ENCODE measurements around the gene C3orf49. TPM values are rescaled to one million over a fixed set of nuclear protein-coding genes. Genes with fewer than 3 reads are reported as not detected.

The C3orf49 gene, protein sequence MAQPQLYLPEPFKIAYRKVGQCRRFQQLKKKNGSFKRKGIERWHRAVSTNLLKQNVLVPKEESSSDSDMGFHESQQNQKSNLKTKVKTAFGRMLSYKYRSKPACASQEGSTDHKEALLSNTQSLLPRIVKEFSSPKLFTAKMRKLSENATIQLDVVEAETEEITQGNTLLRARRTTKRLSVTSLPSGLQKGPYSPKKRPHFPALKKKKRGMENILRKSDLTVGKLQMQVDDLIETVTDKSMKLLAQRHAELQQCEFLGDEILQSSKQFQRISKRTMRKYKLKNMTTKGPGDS
- total RNA-seq = not detected
- polyA plus RNA-seq (ENCODE audit: insufficient read depth in 1 of 8, insufficient read length in 8 of 8, low replicate concordance in 1 of 8) = under 1 TPM in 7 of 8 donors, not detected in 1; 0.10 to 0.71 (median 0.30) TPM
- long read RNA-seq, donor 1, partial matches to known transcripts = 8 of 35 reads
- long read RNA-seq, donor 1, other reads (novel, unspliced or antisense) = 27 of 35 reads
- long read RNA-seq, donor 2 = 0 reads
- long read RNA-seq, donor 3, partial matches to known transcripts = 55 of 63 reads
- long read RNA-seq, donor 3, other reads (novel, unspliced or antisense) = 8 of 63 reads
- long read RNA-seq, donor 4 = 0 reads
- long read RNA-seq, donor 5 = 0 reads
- long read RNA-seq, donor 6 = 0 reads
- long read RNA-seq, donor 7, partial matches to known transcripts = 102 of 128 reads
- long read RNA-seq, donor 7, other reads (novel, unspliced or antisense) = 26 of 128 reads
- long read RNA-seq, donor 8 = 0 reads
- long read RNA-seq, donor 9 = 0 reads
- long read RNA-seq, donor 10 = 0 reads
- long read RNA-seq, donor 11 = 0 reads

DNA sequence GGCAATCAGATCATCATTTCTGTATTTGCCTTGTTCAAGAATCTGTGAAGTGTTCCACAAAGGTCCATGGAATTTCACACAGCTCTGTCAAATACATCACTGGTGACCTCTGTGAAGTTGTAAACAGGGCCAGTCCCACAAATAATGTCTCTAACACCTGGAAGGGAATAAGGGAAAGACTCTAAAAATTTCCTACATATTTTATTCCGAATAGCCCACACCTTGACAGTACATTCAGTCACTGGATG is at the start of gene C3orf49:
Gene C3orf49 (plus strand): TSS at position 149 of the 248 bp plus-strand sequence. CDS start 173 bp downstream, outside the sequence.
- H3K9me3 ChIP-seq (replicated peaks; ENCODE audit: control insufficient read depth, low read depth, low read length) = no peaks in the 10 kb centered on the region
- H3K27me3 ChIP-seq (ENCODE audit: control insufficient read depth, insufficient read depth, low read length) = no peaks in the 10 kb centered on the region
- no peaks in the 10 kb centered on the region for H3K36me3 ChIP-seq (ENCODE audit: control insufficient read depth, insufficient read depth, low read length)
- no peak for DNase-seq
- H3K4me3 ChIP-seq (ENCODE audit: low read length) = no peak within 1 kb of the TSS
- peaks cover 2% of the 10 kb centered on the region for H3K4me1 ChIP-seq (ENCODE audit: control insufficient read depth, insufficient read depth, low read length)
- no CpG with 5 or more reads among the region's 1 CpG for WGBS (ENCODE audit: insufficient coverage)
- no peak within 1 kb of the TSS for H3K27ac ChIP-seq (ENCODE audit: low read length)

DNA sequence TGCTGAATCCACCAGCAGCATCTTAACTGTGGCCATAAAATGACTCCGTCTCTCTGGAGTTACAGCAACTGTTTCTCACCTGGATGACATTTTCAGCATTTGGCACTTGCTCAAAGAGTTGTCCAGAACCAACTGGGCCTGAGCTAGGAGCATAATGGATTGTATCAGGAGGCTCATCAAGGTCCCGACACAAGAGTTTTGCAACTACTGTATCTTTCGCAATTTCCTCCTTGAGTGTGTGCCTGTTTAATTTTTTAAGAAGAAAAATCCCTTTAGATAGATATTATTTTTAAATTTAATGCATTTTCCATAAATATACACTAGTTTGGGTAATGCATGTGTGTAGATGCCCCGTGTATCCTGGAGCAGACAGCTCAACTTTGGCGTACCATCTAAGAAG is 44.3 kb upstream of the C3orf49 start:
- no peak for DNase-seq
- 100% methylated on average over 1 of the region's 5 CpGs for whole genome bisulfite sequencing (ENCODE audit: insufficient coverage)
- Histone ChIP-seq H3K27ac (ENCODE audit: low read length) (no peak overlapping the region), H3K4me3 (ENCODE audit: low read length) (no peak overlapping the region), H3K36me3 (ENCODE audit: control insufficient read depth, insufficient read depth, low read length) (no peaks in the 10 kb centered on the region), H3K9me3 (replicated peaks; ENCODE audit: control insufficient read depth, low read depth, low read length) (no peaks in the 10 kb centered on the region), H3K4me1 (ENCODE audit: control insufficient read depth, insufficient read depth, low read length) (no peaks in the 10 kb centered on the region), H3K27me3 (ENCODE audit: control insufficient read depth, insufficient read depth, low read length) (no peaks in the 10 kb centered on the region)

DNA sequence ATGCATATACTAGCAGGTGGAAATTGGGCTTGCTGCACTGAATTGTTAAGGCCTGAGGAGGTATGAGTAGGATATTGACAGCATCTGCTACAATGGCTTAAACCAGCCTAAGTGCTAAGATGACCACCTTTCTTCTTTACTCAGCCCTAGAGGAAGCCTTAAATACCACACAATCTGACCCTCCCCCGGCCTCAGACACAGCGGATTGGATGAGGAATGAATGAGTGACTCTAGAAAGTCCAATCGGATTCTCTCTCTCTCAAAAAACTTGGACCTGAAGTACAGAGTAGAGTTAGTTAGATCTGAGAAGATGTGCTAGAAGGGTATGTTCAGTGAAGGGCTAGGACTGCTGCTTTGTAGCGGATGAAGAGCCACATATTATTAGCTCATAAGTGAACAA is 39.9 kb upstream of the C3orf49 start:
- Histone ChIP-seq H3K9me3 (replicated peaks; ENCODE audit: control insufficient read depth, low read depth, low read length) (no peaks in the 10 kb centered on the region), H3K36me3 (ENCODE audit: control insufficient read depth, insufficient read depth, low read length) (no peaks in the 10 kb centered on the region), H3K4me3 (ENCODE audit: low read length) (no peak overlapping the region), H3K4me1 (ENCODE audit: control insufficient read depth, insufficient read depth, low read length) (no peaks in the 10 kb centered on the region), H3K27me3 (ENCODE audit: control insufficient read depth, insufficient read depth, low read length) (no peaks in the 10 kb centered on the region), H3K27ac (ENCODE audit: low read length) (no peak overlapping the region)
- no CpG with 5 or more reads among the region's 4 CpGs for WGBS (ENCODE audit: insufficient coverage)
- no peak for DNase-seq

DNA sequence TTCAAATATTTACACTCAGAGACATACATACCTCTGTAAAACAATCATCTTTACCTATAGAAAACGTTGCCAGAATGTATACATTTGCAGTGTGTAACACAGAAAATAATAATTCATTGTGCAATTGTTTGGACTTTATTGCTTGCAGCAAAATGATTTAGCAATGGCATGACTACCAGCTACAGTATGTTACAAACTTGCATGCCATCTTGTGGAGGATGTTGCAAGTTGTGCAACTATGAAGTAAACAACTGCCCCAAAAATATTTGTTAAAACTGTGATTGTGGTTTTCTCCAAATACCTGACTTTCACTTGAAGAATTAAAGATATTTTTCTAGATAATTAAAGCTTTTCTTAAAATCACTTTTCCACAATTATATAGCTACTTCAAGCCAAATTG is 27.1 kb upstream of the C3orf49 start:
- Histone ChIP-seq H3K4me3 (ENCODE audit: low read length) (no peak overlapping the region), H3K36me3 (ENCODE audit: control insufficient read depth, insufficient read depth, low read length) (no peaks in the 10 kb centered on the region), H3K27ac (ENCODE audit: low read length) (no peak overlapping the region), H3K9me3 (replicated peaks; ENCODE audit: control insufficient read depth, low read depth, low read length) (no peaks in the 10 kb centered on the region), H3K27me3 (ENCODE audit: control insufficient read depth, insufficient read depth, low read length) (no peaks in the 10 kb centered on the region), H3K4me1 (ENCODE audit: control insufficient read depth, insufficient read depth, low read length) (no peaks in the 10 kb centered on the region)
- peak; percentile 18 for DNase-seq
- no CpG with 5 or more reads among the region's 1 CpG for WGBS (ENCODE audit: insufficient coverage)

DNA sequence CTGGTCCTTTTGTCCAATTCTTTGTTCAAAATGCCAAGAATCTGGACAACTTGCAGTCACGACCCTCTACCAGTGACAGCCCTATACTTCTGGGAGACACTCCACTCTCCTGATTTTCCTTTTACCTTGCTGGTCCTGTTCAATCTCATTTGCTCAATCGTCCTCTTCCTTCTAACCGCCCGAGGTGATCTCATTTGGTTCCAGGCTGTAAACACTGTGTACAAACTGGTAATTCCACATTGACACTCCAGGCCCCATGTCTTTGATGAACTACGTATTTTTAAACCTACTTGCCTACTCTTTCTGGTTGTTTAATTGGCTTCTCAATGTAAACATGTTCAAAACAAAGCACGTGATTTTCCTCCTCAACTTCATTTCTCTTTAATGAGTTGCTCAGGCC is 23.7 kb upstream of the C3orf49 start:
- Histone ChIP-seq H3K9me3 (replicated peaks; ENCODE audit: control insufficient read depth, low read depth, low read length) (no peaks in the 10 kb centered on the region), H3K36me3 (ENCODE audit: control insufficient read depth, insufficient read depth, low read length) (no peaks in the 10 kb centered on the region), H3K4me1 (ENCODE audit: control insufficient read depth, insufficient read depth, low read length) (no peaks in the 10 kb centered on the region), H3K4me3 (ENCODE audit: low read length) (no peak overlapping the region), H3K27me3 (ENCODE audit: control insufficient read depth, insufficient read depth, low read length) (no peaks in the 10 kb centered on the region), H3K27ac (ENCODE audit: low read length) (no peak overlapping the region)
- no peak for DNase-seq
- 49% methylated on average over 4 of the region's 6 CpGs for WGBS (ENCODE audit: insufficient coverage)

DNA sequence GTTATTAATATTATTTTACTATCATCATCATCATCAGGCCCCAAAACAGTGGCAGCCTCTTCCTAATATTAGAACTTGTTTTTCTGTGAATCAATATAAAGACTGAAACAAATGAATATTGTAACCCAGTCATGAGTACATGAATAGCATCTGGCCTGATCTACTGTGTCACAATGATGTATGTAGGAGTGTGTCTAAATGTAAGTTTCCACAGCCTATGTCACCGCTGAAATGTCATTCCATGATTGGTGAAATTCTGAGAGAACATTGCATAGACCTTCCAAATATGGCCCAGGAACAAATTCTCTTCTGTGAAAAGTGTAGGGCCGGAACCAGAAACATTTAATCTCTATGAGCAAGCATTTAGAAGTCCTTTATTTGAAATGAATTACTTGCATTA is 20.6 kb upstream of the C3orf49 start:
- DNase-seq = no peak
- Histone ChIP-seq H3K36me3 (ENCODE audit: control insufficient read depth, insufficient read depth, low read length) (no peaks in the 10 kb centered on the region), H3K9me3 (replicated peaks; ENCODE audit: control insufficient read depth, low read depth, low read length) (no peaks in the 10 kb centered on the region), H3K27me3 (ENCODE audit: control insufficient read depth, insufficient read depth, low read length) (no peaks in the 10 kb centered on the region), H3K27ac (ENCODE audit: low read length) (no peak overlapping the region), H3K4me1 (ENCODE audit: control insufficient read depth, insufficient read depth, low read length) (no peaks in the 10 kb centered on the region), H3K4me3 (ENCODE audit: low read length) (no peak overlapping the region)
- 100% methylated on average over 1 of the region's 2 CpGs for whole genome bisulfite sequencing (ENCODE audit: insufficient coverage)

DNA sequence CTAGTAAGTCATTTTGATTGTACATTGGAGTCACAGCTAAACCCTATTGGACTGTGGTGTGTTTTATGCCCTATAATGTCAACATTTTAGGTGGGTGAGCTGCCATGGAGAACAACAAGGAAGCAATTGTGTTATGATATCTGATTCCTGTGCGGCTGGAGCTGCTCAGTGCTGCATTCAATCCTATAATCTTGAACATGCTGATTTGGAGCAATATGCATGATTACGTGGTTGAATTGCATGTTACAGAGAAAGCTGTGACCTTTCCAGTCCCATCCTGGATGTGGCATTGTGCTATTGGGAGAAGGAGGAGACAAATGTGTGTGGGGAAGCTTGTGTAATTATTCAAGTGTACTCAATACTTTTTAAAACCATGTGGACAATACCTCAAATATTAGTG is 20.1 kb upstream of the C3orf49 start:
- Histone ChIP-seq H3K27ac (ENCODE audit: low read length) (no peak overlapping the region), H3K4me1 (ENCODE audit: control insufficient read depth, insufficient read depth, low read length) (no peaks in the 10 kb centered on the region), H3K36me3 (ENCODE audit: control insufficient read depth, insufficient read depth, low read length) (no peaks in the 10 kb centered on the region), H3K27me3 (ENCODE audit: control insufficient read depth, insufficient read depth, low read length) (no peaks in the 10 kb centered on the region), H3K4me3 (ENCODE audit: low read length) (no peak overlapping the region), H3K9me3 (replicated peaks; ENCODE audit: control insufficient read depth, low read depth, low read length) (no peaks in the 10 kb centered on the region)
- no peak for DNase-seq
- WGBS (ENCODE audit: insufficient coverage) = 100% methylated on average over 1 of the region's 2 CpGs

DNA sequence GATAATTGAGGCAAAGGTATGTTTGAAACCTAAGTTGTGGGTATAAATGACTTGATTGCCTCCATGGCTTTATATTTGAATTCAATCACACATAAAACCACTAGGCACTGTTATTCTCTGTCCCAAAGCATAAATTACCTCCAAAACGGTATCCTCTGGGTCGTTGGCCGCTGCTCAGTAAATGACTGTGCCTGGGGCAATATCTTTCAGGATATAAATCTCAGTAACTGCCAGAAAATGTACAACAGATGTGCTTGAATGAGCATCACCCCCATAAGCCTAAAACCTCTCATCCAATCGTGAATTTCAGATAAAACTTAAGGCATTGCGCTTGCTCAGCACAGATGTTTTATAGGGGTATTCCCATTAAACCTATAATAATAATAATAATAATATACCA is 19.0 kb upstream of the C3orf49 start:
- H3K9me3 ChIP-seq (replicated peaks; ENCODE audit: control insufficient read depth, low read depth, low read length) = no peaks in the 10 kb centered on the region
- WGBS (ENCODE audit: insufficient coverage) = 0% methylated on average over 3 of the region's 5 CpGs
- no peak overlapping the region for H3K27ac ChIP-seq (ENCODE audit: low read length)
- no peaks in the 10 kb centered on the region for H3K27me3 ChIP-seq (ENCODE audit: control insufficient read depth, insufficient read depth, low read length)
- H3K4me3 ChIP-seq (ENCODE audit: low read length) = no peak overlapping the region
- DNase-seq = no peak
- no peaks in the 10 kb centered on the region for H3K36me3 ChIP-seq (ENCODE audit: control insufficient read depth, insufficient read depth, low read length)
- H3K4me1 ChIP-seq (ENCODE audit: control insufficient read depth, insufficient read depth, low read length) = no peaks in the 10 kb centered on the region

DNA sequence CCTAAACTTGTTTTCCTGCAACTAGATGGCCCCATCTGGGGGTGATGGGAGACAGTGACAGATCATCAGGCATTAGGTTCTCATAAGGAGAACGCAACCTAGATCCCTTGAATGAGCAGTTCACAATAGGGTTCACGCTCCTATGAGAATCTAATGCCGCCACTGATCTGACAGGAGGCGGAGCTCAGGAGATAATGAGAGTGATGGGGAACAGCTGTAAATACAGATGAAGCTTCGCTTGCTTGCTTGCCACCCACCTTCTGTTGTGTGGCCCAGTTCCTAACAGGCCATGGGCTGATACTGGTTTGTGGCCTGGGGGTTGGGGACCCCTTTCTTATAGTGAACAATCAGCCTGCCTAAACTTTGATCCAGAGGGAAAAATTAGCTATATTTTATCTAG is 15.2 kb upstream of the C3orf49 start:
- no peaks in the 10 kb centered on the region for H3K9me3 ChIP-seq (replicated peaks; ENCODE audit: control insufficient read depth, low read depth, low read length)
- no peaks in the 10 kb centered on the region for H3K27me3 ChIP-seq (ENCODE audit: control insufficient read depth, insufficient read depth, low read length)
- H3K27ac ChIP-seq (ENCODE audit: low read length) = no peak overlapping the region
- H3K4me3 ChIP-seq (ENCODE audit: low read length) = no peak overlapping the region
- no peak for DNase-seq
- H3K4me1 ChIP-seq (ENCODE audit: control insufficient read depth, insufficient read depth, low read length) = no peaks in the 10 kb centered on the region
- WGBS (ENCODE audit: insufficient coverage) = 72% methylated on average over 5 of the region's 5 CpGs
- H3K36me3 ChIP-seq (ENCODE audit: control insufficient read depth, insufficient read depth, low read length) = no peaks in the 10 kb centered on the region

DNA sequence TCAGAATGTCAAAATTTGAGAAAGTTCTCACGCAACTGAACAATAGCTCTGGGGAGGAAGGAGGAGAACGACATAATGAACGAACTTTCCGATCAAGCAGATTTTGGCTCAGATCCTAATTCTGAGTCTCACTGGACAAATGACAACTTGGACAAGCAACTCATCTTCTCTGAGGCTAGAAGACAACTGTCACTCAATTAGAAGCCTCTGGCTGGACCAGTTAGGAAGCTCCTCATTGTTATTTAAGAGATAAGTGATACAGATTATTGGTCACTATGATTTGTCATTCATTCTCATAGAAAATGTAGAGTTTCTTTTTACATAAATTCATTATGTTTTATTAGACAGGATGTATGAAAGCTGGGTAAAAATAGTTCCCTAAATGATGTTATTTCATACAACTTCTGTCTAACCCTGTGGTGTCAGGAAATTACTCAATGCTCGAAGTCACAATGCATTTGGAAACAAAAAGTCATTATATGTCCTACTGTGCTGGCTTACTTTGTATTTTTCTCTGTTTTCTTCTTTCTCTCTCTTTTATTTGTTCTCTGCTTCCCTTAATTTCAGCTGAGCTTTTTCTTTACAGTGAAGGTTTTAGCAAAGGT is 11.0 kb upstream of the C3orf49 start:
- WGBS (ENCODE audit: insufficient coverage) = 68% methylated on average over 4 of the region's 5 CpGs
- Histone ChIP-seq H3K27ac (ENCODE audit: low read length) (no peak overlapping the region), H3K9me3 (replicated peaks; ENCODE audit: control insufficient read depth, low read depth, low read length) (no peaks in the 10 kb centered on the region), H3K36me3 (ENCODE audit: control insufficient read depth, insufficient read depth, low read length) (no peaks in the 10 kb centered on the region), H3K4me1 (ENCODE audit: control insufficient read depth, insufficient read depth, low read length) (no peaks in the 10 kb centered on the region), H3K4me3 (ENCODE audit: low read length) (no peak overlapping the region), H3K27me3 (ENCODE audit: control insufficient read depth, insufficient read depth, low read length) (no peaks in the 10 kb centered on the region)
- peak; percentile 7 for DNase-seq

All from muscle of leg (tissue), 16 donors.